Measurements from ENCODE around the gene KRTAP10-7. TPM values are rescaled to one million over a fixed set of nuclear protein-coding genes. Genes with fewer than 3 reads are reported as not detected.

The KRTAP10-7 gene
- total RNA-seq, 2 experiments from 2014 or later, result not detected

DNA sequence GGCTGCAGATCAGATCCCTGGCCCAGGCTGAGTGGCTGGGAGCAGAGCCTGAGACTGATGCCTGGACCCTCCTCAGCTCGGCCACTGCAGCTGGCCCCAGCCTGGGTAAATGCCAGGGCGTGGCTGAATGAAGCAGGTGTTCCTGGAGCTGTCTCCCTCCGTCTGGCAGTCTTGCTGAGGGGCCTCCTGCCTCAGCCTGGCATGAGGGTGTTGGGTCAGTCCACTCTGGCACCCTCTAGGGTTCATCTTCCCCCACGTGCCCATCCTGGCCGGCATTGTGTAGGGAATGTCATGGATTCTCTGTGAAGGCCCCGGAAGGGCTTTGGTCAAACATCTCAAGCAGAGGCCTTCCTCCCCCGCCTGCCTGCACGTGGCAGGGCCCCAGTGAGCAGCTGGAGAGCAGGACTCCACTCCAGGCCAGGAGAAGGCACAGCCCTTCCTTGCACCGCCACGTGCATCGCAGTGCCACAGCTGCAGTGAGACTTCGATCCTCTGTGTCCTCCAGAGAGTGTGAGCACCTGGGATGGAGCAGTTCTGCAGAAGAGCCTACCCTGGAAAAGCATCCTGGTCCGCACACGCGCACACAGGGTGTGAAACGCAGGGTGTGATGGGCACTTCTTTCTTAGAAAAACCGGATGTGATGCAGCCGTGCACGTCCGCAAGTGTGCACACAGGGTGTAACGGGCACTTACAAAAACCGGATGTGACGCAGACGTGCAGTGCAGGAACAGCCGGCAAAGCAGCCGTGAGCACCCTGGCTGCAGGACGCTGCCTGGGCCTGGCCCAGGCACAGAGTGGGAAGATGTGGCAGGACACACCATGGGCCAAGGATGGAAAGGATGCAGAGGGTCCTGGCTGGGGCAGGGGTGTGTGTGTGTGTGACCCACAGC is 31.5 kb upstream of the KRTAP10-7 start:
- H3K27me3 Mint-ChIP-seq, result no peaks in the 10 kb centered on the region
- no peaks in the 10 kb centered on the region for H3K36me3 Mint-ChIP-seq (ENCODE audit: low read depth)
- TF ChIP-seq, protein P1, sequence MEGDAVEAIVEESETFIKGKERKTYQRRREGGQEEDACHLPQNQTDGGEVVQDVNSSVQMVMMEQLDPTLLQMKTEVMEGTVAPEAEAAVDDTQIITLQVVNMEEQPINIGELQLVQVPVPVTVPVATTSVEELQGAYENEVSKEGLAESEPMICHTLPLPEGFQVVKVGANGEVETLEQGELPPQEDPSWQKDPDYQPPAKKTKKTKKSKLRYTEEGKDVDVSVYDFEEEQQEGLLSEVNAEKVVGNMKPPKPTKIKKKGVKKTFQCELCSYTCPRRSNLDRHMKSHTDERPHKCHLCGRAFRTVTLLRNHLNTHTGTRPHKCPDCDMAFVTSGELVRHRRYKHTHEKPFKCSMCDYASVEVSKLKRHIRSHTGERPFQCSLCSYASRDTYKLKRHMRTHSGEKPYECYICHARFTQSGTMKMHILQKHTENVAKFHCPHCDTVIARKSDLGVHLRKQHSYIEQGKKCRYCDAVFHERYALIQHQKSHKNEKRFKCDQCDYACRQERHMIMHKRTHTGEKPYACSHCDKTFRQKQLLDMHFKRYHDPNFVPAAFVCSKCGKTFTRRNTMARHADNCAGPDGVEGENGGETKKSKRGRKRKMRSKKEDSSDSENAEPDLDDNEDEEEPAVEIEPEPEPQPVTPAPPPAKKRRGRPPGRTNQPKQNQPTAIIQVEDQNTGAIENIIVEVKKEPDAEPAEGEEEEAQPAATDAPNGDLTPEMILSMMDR (IDR thresholded peaks at IDR 0.05), result no peak
- peaks cover 2% of the 10 kb centered on the region for H3K9me3 Mint-ChIP-seq
- ChIA-PET CTCF (no interaction called here), POLR2A (interaction anchor here (1.0 kb wide), 1 partner anchor 12 kb away, joined by 4 read pairs; no protein-coding TSS in a partner anchor)
- no peak overlapping the region for H3K4me3 Mint-ChIP-seq
- H3K4me1 Mint-ChIP-seq (ENCODE audit: low read depth), result peaks cover 14% of the 10 kb centered on the region
- H3K27ac Mint-ChIP-seq, result no peak overlapping the region
- ATAC-seq, result no peak
- intact Hi-C loops (cut with micrococcal nuclease), result no loop called here
- DNase-seq, result no peak

DNA sequence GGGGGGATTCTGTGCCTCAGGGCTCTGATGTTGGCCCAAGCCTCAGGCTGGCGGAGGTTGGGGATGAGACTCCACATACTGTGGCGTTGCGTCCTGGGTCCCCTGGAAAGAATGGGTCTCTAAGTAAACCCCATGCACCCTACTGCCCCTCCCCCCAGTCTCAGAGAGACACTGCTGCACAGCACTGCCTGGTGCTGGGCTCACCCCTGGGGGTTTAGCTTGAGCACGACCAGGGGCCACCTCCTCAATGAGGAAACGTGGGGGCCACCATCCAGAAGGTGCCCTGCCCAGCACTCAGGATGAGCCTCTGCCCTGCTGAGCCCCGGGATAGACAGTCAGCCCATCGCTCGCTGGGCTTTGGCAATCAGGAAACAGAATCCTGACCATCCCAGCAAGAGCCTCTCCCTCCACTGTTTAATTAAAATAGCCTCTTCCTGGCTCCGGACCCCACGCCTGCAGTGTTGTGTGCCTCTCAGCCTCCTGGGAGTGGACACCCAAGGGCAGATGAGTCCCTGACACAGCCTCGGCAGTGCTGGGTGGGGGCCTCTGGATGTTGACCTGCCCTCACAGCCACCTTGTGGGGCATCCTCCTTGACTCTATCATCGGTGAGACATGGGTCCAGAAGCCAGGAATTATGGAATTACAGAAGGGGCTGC is 30.4 kb upstream of the KRTAP10-7 start:
- ChIA-PET CTCF (no interaction called here), POLR2A (no interaction called here)
- H3K9me3 Mint-ChIP-seq, result peaks cover 2% of the 10 kb centered on the region
- DNase-seq (no peak), ATAC-seq (no peak)
- H3K27ac Mint-ChIP-seq, result no peak overlapping the region
- H3K36me3 Mint-ChIP-seq (ENCODE audit: low read depth), result no peaks in the 10 kb centered on the region
- intact Hi-C loops (cut with micrococcal nuclease), result no loop called here
- TF ChIP-seq, protein P1 (IDR thresholded peaks at IDR 0.05), result no peak
- peaks cover 6% of the 10 kb centered on the region for H3K4me1 Mint-ChIP-seq (ENCODE audit: low read depth)
- peaks cover 3% of the 10 kb centered on the region for H3K27me3 Mint-ChIP-seq
- H3K4me3 Mint-ChIP-seq, result no peak overlapping the region

DNA sequence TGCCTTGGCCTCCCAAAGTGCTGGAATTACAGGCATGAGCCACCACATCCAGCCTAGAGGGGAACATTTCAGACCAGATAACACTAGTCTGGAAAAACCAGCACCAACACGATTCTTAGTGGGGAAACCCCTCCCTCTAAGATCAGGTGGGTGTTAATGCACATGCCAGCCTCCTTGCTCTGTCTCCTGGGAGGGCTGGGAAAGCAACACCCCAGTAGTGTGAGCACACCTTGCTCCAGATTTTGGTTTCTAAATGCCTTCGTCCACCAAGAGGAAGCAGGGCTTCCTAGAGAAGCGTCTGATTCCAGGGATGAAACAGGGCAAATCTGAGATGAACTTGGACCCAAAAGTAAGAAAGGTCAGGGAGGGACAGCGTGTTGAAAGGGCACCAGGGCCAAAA is 29.1 kb upstream of the KRTAP10-7 start:
- CTCF ChIA-PET, result no interaction called here
- no peak for ATAC-seq
- TF ChIP-seq, protein P1 (IDR thresholded peaks at IDR 0.05), result no peak
- peaks cover 2% of the 10 kb centered on the region for H3K9me3 Mint-ChIP-seq
- POLR2A ChIA-PET, result no interaction called here
- H3K4me1 Mint-ChIP-seq (ENCODE audit: low read depth), result no peaks in the 10 kb centered on the region
- H3K27me3 Mint-ChIP-seq, result peaks cover 3% of the 10 kb centered on the region
- intact Hi-C loops (cut with micrococcal nuclease), result no loop called here
- no peaks in the 10 kb centered on the region for H3K36me3 Mint-ChIP-seq (ENCODE audit: low read depth)
- no peak for DNase-seq
- H3K4me3 Mint-ChIP-seq, result no peak overlapping the region
- no peak overlapping the region for H3K27ac Mint-ChIP-seq

DNA sequence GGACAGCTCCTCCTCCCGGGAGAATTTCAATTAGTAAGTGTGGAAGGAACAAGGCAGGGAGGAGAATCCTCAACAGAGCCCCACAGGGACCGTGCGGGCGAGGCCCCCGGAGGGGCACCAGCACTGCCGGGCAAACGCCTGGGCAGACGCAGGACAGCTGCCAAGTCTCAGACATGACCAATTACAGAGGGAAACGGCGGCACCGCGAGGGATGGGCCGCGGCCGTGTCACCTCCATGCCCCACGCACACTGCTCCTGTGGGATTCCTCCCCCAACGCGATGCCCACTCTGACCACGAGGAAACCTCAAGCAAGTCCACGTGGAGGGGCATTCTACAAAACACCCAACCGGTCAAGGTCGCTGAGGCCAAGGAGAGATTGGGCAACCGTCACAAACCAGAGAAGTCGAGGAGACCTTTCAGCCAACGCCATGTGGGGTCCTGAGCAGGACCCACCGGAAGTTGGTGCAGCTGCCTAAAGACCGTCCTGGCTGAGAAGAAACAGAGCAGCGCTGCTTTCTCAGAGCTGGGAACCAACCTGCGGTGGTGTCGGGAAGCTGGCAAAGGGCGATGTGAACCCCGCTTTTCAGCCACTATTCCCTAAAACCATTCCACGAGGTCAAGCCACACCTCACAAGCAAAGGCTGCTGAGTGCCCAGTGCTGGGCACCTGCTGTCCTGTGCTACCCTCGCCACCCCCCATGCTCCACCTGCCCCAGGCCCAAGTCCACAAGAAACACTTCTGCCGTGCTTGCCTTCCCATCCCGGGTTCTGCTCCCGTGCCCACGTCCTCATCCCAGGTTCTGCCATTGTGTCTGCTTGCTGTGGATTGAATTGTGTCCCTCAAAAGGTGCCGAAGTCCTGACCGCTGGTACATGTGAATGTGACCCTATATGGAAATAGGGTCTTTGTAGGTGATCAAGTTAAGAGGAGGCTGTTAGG is 28.3 kb upstream of the KRTAP10-7 start:
- Mint-ChIP-seq H3K9me3 (peaks cover 8% of the 10 kb centered on the region), H3K36me3 (ENCODE audit: low read depth) (peaks cover 5% of the 10 kb centered on the region), H3K4me1 (ENCODE audit: low read depth) (no peaks in the 10 kb centered on the region), H3K27ac (no peak overlapping the region), H3K4me3 (no peak overlapping the region), H3K27me3 (peaks cover 3% of the 10 kb centered on the region)
- TF ChIP-seq, protein P1 (IDR thresholded peaks at IDR 0.05), result no peak
- intact Hi-C loops (cut with micrococcal nuclease), result no loop called here
- POLR2A ChIA-PET, result no interaction called here
- no peak for DNase-seq
- no peak for ATAC-seq
- CTCF ChIA-PET, result no interaction called here

All from activated CD8-positive, alpha-beta T cell treated with anti-CD3 and anti-CD28 coated beads for 36 hours (primary cell).